Activated T-helper 1 cell treated with Interleukin-2 at 50 U/mL for 16 hours (primary cell): ENCODE data around the gene CSNK2B.
A peak's percentile ranks its signal among the peaks of the same experiment; 100 is the strongest.

Experiments
- DNase-seq: peaks from one replicate; pipeline ENCODE4 v3.0.0-alpha.2; 2020; ENCODE audit warnings: low read depth

The CSNK2B gene

GRCh38 chr6:31665501-31666336 is at the start of gene CSNK2B:
CSNK2B (plus strand) TSS chr6:31666080; CDS start chr6:31666832, 752 bp downstream.
- DNase-seq = peak; percentile 97

GRCh38 chr6:31617010-31617409 is 48.9 kb upstream of the CSNK2B start:
- DNase-seq = no peak

- peak; percentile 96 for DNase-seq
Measured at GRCh38 chr6:31619805-31620585, 45.9 kb upstream of the CSNK2B start.

GRCh38 chr6:31620586-31621319 is 45.1 kb upstream of the CSNK2B start, which contains the start of gene PRRC2A:
PRRC2A (plus strand) TSS chr6:31620715; CDS start chr6:31622790, 2,075 bp downstream.
- DNase-seq = no peak

- DNase-seq = no peak
Measured at GRCh38 chr6:31621320-31621939, 44.5 kb upstream of the CSNK2B start.

GRCh38 chr6:31621991-31622390 is 43.9 kb upstream of the CSNK2B start:
- no peak for DNase-seq

- DNase-seq = no peak
Measured at GRCh38 chr6:31622684-31623091, 43.2 kb upstream of the CSNK2B start.

- DNase-seq = no peak
Measured at GRCh38 chr6:31624070-31624469, 41.8 kb upstream of the CSNK2B start.

- DNase-seq = no peak
Measured at GRCh38 chr6:31626952-31627351, 38.9 kb upstream of the CSNK2B start.

GRCh38 chr6:31627690-31628287 is 38.1 kb upstream of the CSNK2B start:
- no peak for DNase-seq

- no peak for DNase-seq
Measured at GRCh38 chr6:31629014-31629413, 36.9 kb upstream of the CSNK2B start.

GRCh38 chr6:31630177-31630934 is 35.5 kb upstream of the CSNK2B start:
- DNase-seq = no peak

GRCh38 chr6:31631209-31631608 is 34.7 kb upstream of the CSNK2B start:
- no peak for DNase-seq

- DNase-seq = no peak
Measured at GRCh38 chr6:31631681-31632278, 34.1 kb upstream of the CSNK2B start.

GRCh38 chr6:31632279-31632946 is 33.5 kb upstream of the CSNK2B start:
- no peak for DNase-seq

GRCh38 chr6:31633447-31633846 is 32.4 kb upstream of the CSNK2B start:
- DNase-seq = no peak

- no peak for DNase-seq
Measured at GRCh38 chr6:31634131-31634530, 31.7 kb upstream of the CSNK2B start.

- no peak for DNase-seq
Measured at GRCh38 chr6:31634969-31635575, 30.8 kb upstream of the CSNK2B start.
